Stomach (tissue), 4 donors: ENCODE results near the gene CHST6.

Source experiments
- CTCF ChIP-seq, 7 experiments: fragments of 450-650 bp in 4 of 7; fragments of 200-600 bp in 3 of 7; sonication (generic) in 3 of 7; IDR thresholded peaks; one replicate each; pipeline ENCODE4 v1.5.1; 2016 to 2019; ENCODE audit warnings: antibody characterized with exemption in 7 of 7, control low read depth in 2 of 7, mild to moderate bottlenecking in 1 of 7
- POLR2A ChIP-seq, 4 donors: fragments of 450-650 bp; IDR thresholded peaks; one replicate each; pipeline ENCODE4 v1.6.1; 2016; ENCODE audit warnings: antibody characterized with exemption in 4 of 4, control low read depth in 2 of 4, mild to moderate bottlenecking in 1 of 4, moderate library complexity in 1 of 4
- POLR2AphosphoS5 ChIP-seq, 3 donors: sonication (generic); formaldehyde crosslinking; IDR thresholded peaks; one replicate each; pipeline ENCODE4 v1.6.1; 2016; ENCODE audit warnings: antibody characterized with exemption in 3 of 3

DNA sequence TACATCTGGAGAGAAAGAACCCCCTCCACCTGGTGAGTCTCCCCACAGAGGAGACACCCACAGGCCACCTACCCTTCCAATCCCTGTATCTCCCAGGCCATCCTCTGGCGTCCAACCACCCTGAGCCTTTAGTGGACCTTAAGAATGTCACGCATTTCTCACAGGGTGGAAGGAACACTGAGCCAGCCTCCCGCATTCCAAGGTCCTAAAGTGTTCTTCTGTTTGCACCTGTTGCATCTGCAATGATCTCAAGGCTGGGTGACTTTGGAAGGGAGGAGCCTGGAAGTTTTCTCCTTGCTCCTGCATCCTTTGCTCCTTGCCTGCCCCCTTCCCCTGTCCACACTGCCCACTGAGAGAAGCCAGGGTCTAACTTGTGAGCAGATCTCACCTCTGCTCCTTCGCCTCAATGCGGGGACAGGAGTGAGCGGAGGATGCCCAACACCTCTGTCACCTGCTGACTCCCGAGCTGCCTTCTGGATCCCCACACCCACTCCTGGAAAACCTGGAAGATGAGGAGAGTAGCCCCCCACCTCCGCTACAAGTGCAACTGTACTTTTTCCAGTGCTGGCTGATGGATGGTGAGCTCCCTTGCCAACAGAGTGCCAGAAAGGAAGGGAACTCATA lies 37.0 kb upstream of the CHST6 start:
- TF ChIP-seq POLR2A (IDR thresholded peaks at IDR 0.05): no peak
- TF ChIP-seq CTCF (IDR thresholded peaks at IDR 0.05): no peak
- TF ChIP-seq POLR2AphosphoS5 (IDR thresholded peaks at IDR 0.05): no peak
